GM12878 (cell line): ENCODE measurements around the gene ACYP1. TPM values are rescaled to one million over a fixed set of nuclear protein-coding genes. Genes with fewer than 3 reads are reported as not detected.

ENCODE experiments used
- ATAC-seq: fragments of 200-7000 bp; cut with Tn5 transposase; 3 replicates; pipeline ENCODE4 v1.9.1; 2020; ENCODE audit warnings: mild to moderate bottlenecking, moderate library complexity
- BruUV-seq: library from RNA; stranded (reverse); fragments of 400-500 nt; replicated peaks from 2 replicates; lab custom pipeline; 2021; lab: Mats Ljungman, UMichigan
- CTCF ChIA-PET: fragments of 300-600 bp; sonication (Branson Sonifier 250); formaldehyde crosslinking; extraction: SDS; loops from one replicate; lab custom pipeline; 2021; ENCODE audit warnings: inconsistent platforms; lab: Yijun Ruan, JAX
- POLR2A ChIA-PET: fragments of 350-600 bp; formaldehyde crosslinking; extraction: SDS; loops from one replicate; lab custom pipeline; 2021; ENCODE audit warnings: inconsistent platforms; lab: Charles Lee
- RAD21 ChIA-PET: fragments of 300-600 bp; sonication (Branson Sonifier 250); formaldehyde crosslinking; loops from one replicate; lab custom pipeline; 2023; ENCODE audit warnings: antibody characterized with exemption; ENCODE audit not compliant: unreplicated experiment; lab: Charles Lee
- SMC1A ChIA-PET: fragments of 300-600 bp; sonication (Branson Sonifier 250); formaldehyde crosslinking; loops from one replicate; lab custom pipeline; 2023; ENCODE audit not compliant: unreplicated experiment, uncharacterized antibody; lab: Charles Lee
- DNase-seq: peaks from one replicate; pipeline ENCODE4 v3.0.0-alpha.2; 2011; ENCODE audit warnings: low read depth, low spot score
- FAIRE-seq: peaks from 3 replicates; lab custom pipeline; 2011; peaks lifted over from hg19 to GRCh38; lab: Jason Lieb, UNC
- H2AFZ ChIP-seq: 2 replicates; pipeline ENCODE4 v1.6.0; 2011; ENCODE audit warnings: low read depth, low read length, control low read depth; ENCODE audit not compliant: control insufficient read depth
- H3K27ac ChIP-seq: 2 replicates; pipeline ENCODE4 v1.5.1; 2011; ENCODE audit warnings: control low read depth; ENCODE audit not compliant: control insufficient read depth, insufficient read depth
- H3K27me3 ChIP-seq, 2 experiments: replicated peaks in 1 of 2; 2 replicates each; pipeline versions ENCODE4 v1.6.0 to v1.6.1; 2011; ENCODE audit warnings: low read length in 1 of 2; ENCODE audit not compliant: control insufficient read depth in 2 of 2, insufficient read depth in 2 of 2
- H3K36me3 ChIP-seq, 2 experiments: 2 replicates each; pipeline ENCODE4 v1.5.1; 2011; ENCODE audit warnings: low read length in 1 of 2; ENCODE audit not compliant: control insufficient read depth in 2 of 2, insufficient read depth in 2 of 2
- H3K4me1 ChIP-seq: 2 replicates; pipeline ENCODE4 v1.6.1; 2011; ENCODE audit warnings: mild to moderate bottlenecking, low read length, moderate library complexity, mixed read lengths; ENCODE audit not compliant: control insufficient read depth, insufficient read depth
- H3K4me2 ChIP-seq: 2 replicates; pipeline ENCODE4 v1.6.0; 2011; ENCODE audit warnings: control low read depth; ENCODE audit not compliant: control insufficient read depth, insufficient read depth
- H3K4me3 ChIP-seq: fragments of 200-600 bp; sonication (generic); 2 replicates; pipeline ENCODE4 v1.5.1; 2016
- H3K79me2 ChIP-seq: 2 replicates; pipeline ENCODE4 v1.6.0; 2011; ENCODE audit warnings: low read length; ENCODE audit not compliant: control insufficient read depth, insufficient read depth
- H3K9ac ChIP-seq: 2 replicates; pipeline ENCODE4 v1.8.0; 2011; ENCODE audit warnings: low read length, control low read depth, mixed read lengths; ENCODE audit not compliant: control insufficient read depth, insufficient read depth
- H3K9me3 ChIP-seq: replicated peaks from 3 replicates; pipeline ENCODE4 v1.5.1; 2011; ENCODE audit warnings: mild to moderate bottlenecking, low read length; ENCODE audit not compliant: control insufficient read depth, insufficient read depth
- H4K20me1 ChIP-seq: 2 replicates; pipeline ENCODE4 v1.6.0; 2011; ENCODE audit not compliant: control insufficient read depth, insufficient read depth
- ASH2L ChIP-seq: fragments of 300-600, 200-600 bp; sonication (generic); IDR thresholded peaks from 2 replicates; pipeline ENCODE4 v1.6.1; 2017; ENCODE audit warnings: low read depth, mild to moderate bottlenecking, borderline replicate concordance
- CEBPB ChIP-seq, 2 experiments: fragments of 150-350 bp in 1 of 2; IDR thresholded peaks; 2 replicates each; pipeline ENCODE4 v1.6.1; 2012 to 2014; ENCODE audit warnings: low read depth in 2 of 2, low read length in 2 of 2, borderline replicate concordance in 1 of 2, inconsistent platforms in 1 of 2
- CHD1 ChIP-seq: IDR thresholded peaks from 2 replicates; pipeline ENCODE4 v1.6.1; 2012; ENCODE audit warnings: low read depth, low read length, improper control_type of control experiment
- IKZF1 ChIP-seq: fragments of 450-650 bp; conservative IDR thresholded peaks from 2 replicates; pipeline ENCODE4 v1.6.1; 2017; ENCODE audit warnings: antibody characterized with exemption, mild to moderate bottlenecking
- IRF5 ChIP-seq: fragments of 450-650 bp; IDR thresholded peaks from 2 replicates; pipeline ENCODE4 v1.6.1; 2017; ENCODE audit warnings: borderline replicate concordance
- MEF2B ChIP-seq: fragments of 450-650 bp; IDR thresholded peaks from 2 replicates; pipeline ENCODE4 v1.6.1; 2018; ENCODE audit warnings: mild to moderate bottlenecking, moderate library complexity; ENCODE audit not compliant: partially characterized antibody, poor library complexity, severe bottlenecking
- MTA2 ChIP-seq: fragments of 450-650 bp; IDR thresholded peaks from 2 replicates; pipeline ENCODE4 v1.6.1; 2016; ENCODE audit warnings: low read depth, mild to moderate bottlenecking, moderate library complexity
- NR2F1 ChIP-seq: fragments of 450-650 bp; conservative IDR thresholded peaks from 2 replicates; pipeline ENCODE4 v1.6.1; 2017; ENCODE audit warnings: mild to moderate bottlenecking
- POU2F2 ChIP-seq: IDR thresholded peaks from 3 replicates; pipeline ENCODE4 v1.6.1; 2011; ENCODE audit warnings: low read depth, mild to moderate bottlenecking, low read length, borderline replicate concordance
- RAD51 ChIP-seq: fragments of 450-650 bp; IDR thresholded peaks from 2 replicates; pipeline ENCODE4 v1.6.1; 2016; ENCODE audit warnings: moderate library complexity, mild to moderate bottlenecking, inconsistent platforms
- TCF12 ChIP-seq: IDR thresholded peaks from 2 replicates; pipeline ENCODE4 v1.6.1; 2011; ENCODE audit warnings: low read depth, mild to moderate bottlenecking, low read length
- ZBED1 ChIP-seq: IDR thresholded peaks from 2 replicates; pipeline ENCODE4 v1.6.1; 2016; ENCODE audit warnings: borderline replicate concordance
- ZNF592 ChIP-seq: fragments of 450-650 bp; IDR thresholded peaks from 2 replicates; pipeline ENCODE4 v1.6.1; 2017; ENCODE audit warnings: mild to moderate bottlenecking, moderate library complexity
- ZZZ3 ChIP-seq: IDR thresholded peaks from 2 replicates; pipeline ENCODE4 v1.6.1; 2011; ENCODE audit warnings: low read depth; ENCODE audit not compliant: control insufficient read depth, insufficient read length
- WGBS: methylation state at CpG from one replicate; pipeline ENCODE4 v1.1.6; 2016; ENCODE audit warnings: low lambda C conversion rate; ENCODE audit not compliant: insufficient replicate concordance, insufficient coverage; ENCODE audit errors: missing lambda C conversion rate; 5-methylcytosine and 5-hydroxymethylcytosine counted together
- in situ Hi-C: fragments of 300-500 bp; cut with MboI; formaldehyde crosslinking; loops from 9 replicates; pipeline ENCODE4 v1.14.3; 2018; ENCODE audit warnings: mixed read lengths
- intact Hi-C: fragments of 100-400 bp; cut with micrococcal nuclease; formaldehyde crosslinking; loops from one replicate; pipeline ENCODE4 v1.14.2; 2022; ENCODE audit not compliant: unreplicated experiment
- polyA plus RNA-seq, 11 experiments: library from polyadenylated mRNA; depleted of rRNA in 4 of 11; unstranded in 6 of 11; stranded (reverse) in 5 of 11; fragments of >200 nt; fragmentation: Nextera tagmentation in 4 of 11; fragmentation: Illumina TruSeq in 1 of 11; extraction: Ambion mirVana in 4 of 11; extraction: Trizol in 1 of 11; gene quantifications; 1 replicate in 1 of 11; 2 replicates in 10 of 11; pipeline versions ENCODE4 v1.2.1 to v1.2.3, GENCODE V29; 2011 to 2016; ENCODE audit warnings: inconsistent platforms in 2 of 11, missing spikeins in 2 of 11, low read depth in 1 of 11
- total RNA-seq, 4 experiments: library from RNA; depleted of rRNA in 3 of 4; stranded (reverse); fragments of >200 nt in 3 of 4; fragmentation: Illumina TruSeq in 1 of 4; extraction: Trizol in 1 of 4; gene quantifications; 2 replicates each; pipeline versions ENCODE4 v1.2.1 to v1.2.3, GENCODE V29; 2013 to 2021
- TF ChIP-seq, protein P1 (sequence below), 3 experiments: IDR thresholded peaks in 2 of 3; conservative IDR thresholded peaks in 1 of 3; 2 replicates each; pipeline ENCODE4 v1.5.1; 2011; ENCODE audit warnings: low read depth in 3 of 3, low read length in 3 of 3, mild to moderate bottlenecking in 3 of 3, control low read depth in 2 of 3, moderate library complexity in 2 of 3, inconsistent platforms in 1 of 3, mixed read lengths in 1 of 3; ENCODE audit not compliant: control insufficient read depth in 2 of 3, insufficient read depth in 1 of 3; ENCODE audit errors: extremely low read depth in 1 of 3
- TF ChIP-seq, protein P2 (sequence below): IDR thresholded peaks from 2 replicates; pipeline ENCODE4 v1.6.1; 2012; ENCODE audit warnings: low read depth, low read length, improper control_type of control experiment

ACYP1 gene
- total and polyA plus RNA-seq, 10 of the 15 experiments (the other 5 are each of a cell fraction or from before 2014, with no cell fraction given) = 18.2 to 52.6 (median 43.5) TPM

- SMC1A ChIA-PET = interaction anchor here (1.5 kb wide), 1 partner anchor 101 kb away, joined by 3 read pairs; no protein-coding TSS in a partner anchor
Measured at GRCh38 chr14:75042035-75042434, 21.8 kb downstream of the ACYP1 start.

More at GRCh38 chr14:75042035-75042434, 21.8 kb downstream of the ACYP1 start:
- 33% methylated on average over 6 of the region's 6 CpGs for WGBS
- ATAC-seq (peak; percentile 80), DNase-seq (no peak), FAIRE-seq (no peak)
- no peak overlapping the region for H2AFZ ChIP-seq
- POLR2A ChIA-PET = interaction anchor here (0.7 to 1.8 kb wide), 4 partner anchors 21 to 79 kb away, joined by 3 to 9 read pairs (median 3); partner anchors contain the start of genes ACYP1 and ZC2HC1C
- peaks cover 0 to 2% of the 10 kb centered on the region in 2 experiments; a peak in 1 of 4 replicates for H3K36me3 ChIP-seq
- H3K27ac ChIP-seq = 0 out of 2 replicates have a peak overlapping the region, but pooled peaks have one; percentile 6
- in situ Hi-C loops = no loop called here
- no TSS peak for BruUV-seq
- intact Hi-C loops = no loop called here
- RAD21 ChIA-PET = interaction anchor here (1.0 kb wide), 1 partner anchor 80 kb away, joined by 3 read pairs; no protein-coding TSS in a partner anchor
- no peaks in the 10 kb centered on the region for H3K9me3 ChIP-seq
- TF ChIP-seq ASH2L (no peak), MEF2B (no peak), ZBED1 (no peak), ZNF592 (no peak), IRF5 (no peak), RAD51 (no peak), POU2F2 (peak; percentile 71; the same call in 2 of the 3 replicates), MTA2 (0 out of 2 replicates have a peak, but pooled peaks have one; percentile 49), ZZZ3 (no peak), CHD1 (no peak), CEBPB (IDR thresholded peaks at IDR 0.05; ENCODE audit: borderline replicate concordance in 1 of 2, low read depth in 2 of 2, low read length in 2 of 2) (no peak), NR2F1 (0 out of 2 replicates have a peak, but pooled peaks have one; percentile 31), IKZF1 (peak; percentile 35; the same call in 1 of the 2 replicates), TCF12 (peak; percentile 56; the same call in 1 of the 2 replicates)
- TF ChIP-seq, protein P1, sequence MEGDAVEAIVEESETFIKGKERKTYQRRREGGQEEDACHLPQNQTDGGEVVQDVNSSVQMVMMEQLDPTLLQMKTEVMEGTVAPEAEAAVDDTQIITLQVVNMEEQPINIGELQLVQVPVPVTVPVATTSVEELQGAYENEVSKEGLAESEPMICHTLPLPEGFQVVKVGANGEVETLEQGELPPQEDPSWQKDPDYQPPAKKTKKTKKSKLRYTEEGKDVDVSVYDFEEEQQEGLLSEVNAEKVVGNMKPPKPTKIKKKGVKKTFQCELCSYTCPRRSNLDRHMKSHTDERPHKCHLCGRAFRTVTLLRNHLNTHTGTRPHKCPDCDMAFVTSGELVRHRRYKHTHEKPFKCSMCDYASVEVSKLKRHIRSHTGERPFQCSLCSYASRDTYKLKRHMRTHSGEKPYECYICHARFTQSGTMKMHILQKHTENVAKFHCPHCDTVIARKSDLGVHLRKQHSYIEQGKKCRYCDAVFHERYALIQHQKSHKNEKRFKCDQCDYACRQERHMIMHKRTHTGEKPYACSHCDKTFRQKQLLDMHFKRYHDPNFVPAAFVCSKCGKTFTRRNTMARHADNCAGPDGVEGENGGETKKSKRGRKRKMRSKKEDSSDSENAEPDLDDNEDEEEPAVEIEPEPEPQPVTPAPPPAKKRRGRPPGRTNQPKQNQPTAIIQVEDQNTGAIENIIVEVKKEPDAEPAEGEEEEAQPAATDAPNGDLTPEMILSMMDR (IDR thresholded peaks at IDR 0.05 in 2 of 3, conservative IDR thresholded peaks at IDR 0.05 in 1 of 3; ENCODE audit: control insufficient read depth in 2 of 3, extremely low read depth in 1 of 3, insufficient read depth in 1 of 3, low read depth in 3 of 3, low read length in 3 of 3) = no peak
- TF ChIP-seq, protein P2, sequence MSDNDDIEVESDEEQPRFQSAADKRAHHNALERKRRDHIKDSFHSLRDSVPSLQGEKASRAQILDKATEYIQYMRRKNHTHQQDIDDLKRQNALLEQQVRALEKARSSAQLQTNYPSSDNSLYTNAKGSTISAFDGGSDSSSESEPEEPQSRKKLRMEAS = no peak
- TF ChIP-seq, all 136 proteins: peak for 5
- CTCF ChIA-PET = interaction anchor here (0.7 to 1.5 kb wide), 4 partner anchors 20 to 181 kb away, joined by 3 to 4 read pairs (median 4); partner anchors contain the start of gene ACYP1
- Histone ChIP-seq H3K27me3 (no peaks in the 10 kb centered on the region), H3K4me3 (no peak overlapping the region), H3K79me2 (peaks cover 4% of the 10 kb centered on the region), H3K4me2 (no peak overlapping the region; the same call in 1 of the 2 replicates), H3K9ac (no peak overlapping the region), H3K4me1 (no peaks in the 10 kb centered on the region), H4K20me1 (no peaks in the 10 kb centered on the region)
